Raji (cell line): ENCODE results near the gene CCNL2.

Source experiments
- POLR2A ChIP-seq: IDR thresholded peaks from 2 replicates; pipeline ENCODE4 v1.6.1; 2011; ENCODE audit warnings: low read depth, low read length, control low read depth; ENCODE audit not compliant: insufficient read depth

The CCNL2 gene

DNA sequence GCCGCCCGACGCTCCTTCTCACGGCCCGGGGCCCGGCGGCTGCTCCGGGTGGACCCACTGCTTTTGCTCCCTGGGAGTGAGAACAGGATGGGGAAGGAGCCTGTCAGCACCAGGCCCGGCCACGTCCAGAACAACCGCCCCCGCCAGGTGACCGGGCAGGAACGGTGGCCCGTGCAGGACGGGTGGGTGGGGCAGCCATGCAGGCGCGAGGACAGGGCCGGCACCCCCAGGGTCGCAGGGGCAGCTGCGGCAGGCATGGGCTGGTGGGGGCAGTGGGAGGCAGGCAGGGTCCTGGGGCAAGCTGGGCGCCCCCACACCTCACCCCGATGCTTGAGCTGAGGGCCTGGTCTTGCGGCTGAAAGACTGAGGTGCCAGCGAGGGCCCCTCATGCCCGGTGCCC lies 62.7 kb downstream of the CCNL2 start:
- TF ChIP-seq POLR2A: no peak

DNA sequence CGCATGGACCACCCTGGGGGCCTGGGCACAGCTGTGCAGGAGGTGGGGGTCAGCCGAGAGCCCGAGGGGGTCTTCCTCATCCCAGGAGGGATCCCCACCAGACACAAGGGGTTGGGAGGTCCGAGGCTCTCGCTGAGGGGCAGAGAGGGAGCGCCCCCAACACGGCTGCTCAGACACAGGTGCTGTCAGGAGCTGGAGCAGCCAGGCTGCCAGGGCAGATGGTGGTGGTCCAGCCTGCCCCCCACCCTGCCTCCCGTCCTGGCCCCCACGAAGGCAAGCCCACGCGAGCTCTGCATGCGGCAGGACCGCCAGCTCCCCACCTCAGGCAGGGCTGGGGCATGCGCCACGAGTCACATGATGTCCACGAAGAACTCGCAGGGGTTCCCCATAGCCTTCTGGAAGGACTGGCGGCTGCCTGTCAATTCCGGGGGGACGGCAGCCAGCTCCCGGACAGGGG lies 63.3 kb downstream of the CCNL2 start:
- TF ChIP-seq POLR2A: no peak
